ENCODE measurements around the gene RER1.

Gene RER1

GRCh38 chr1:2407166-2407990, 15.7 kb downstream of the RER1 start:
- no peak for DNase-seq (ENCODE audit: low read depth)

DNA sequence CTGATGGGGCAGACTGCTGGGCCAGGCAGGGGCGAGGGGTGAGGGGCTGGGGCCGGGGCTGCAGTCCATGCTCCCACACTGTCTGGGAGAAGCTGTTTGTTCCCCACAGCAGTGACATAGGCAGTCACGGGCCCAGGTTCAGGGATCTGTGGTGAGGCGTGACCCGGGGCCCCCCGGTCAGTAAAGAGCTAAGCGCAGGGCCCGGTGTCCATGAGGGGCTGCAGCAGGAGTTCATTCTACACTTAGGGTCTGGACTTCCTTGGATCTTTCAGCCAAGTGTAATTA, 16.3 kb downstream of the RER1 start:
- no peak for DNase-seq (ENCODE audit: low read depth)

GRCh38 chr1:2408456-2408855, 16.8 kb downstream of the RER1 start:
- DNase-seq (ENCODE audit: low read depth) = no peak

GRCh38 chr1:2408859-2409276, 17.2 kb downstream of the RER1 start:
- no peak for DNase-seq (ENCODE audit: low read depth)

DNA sequence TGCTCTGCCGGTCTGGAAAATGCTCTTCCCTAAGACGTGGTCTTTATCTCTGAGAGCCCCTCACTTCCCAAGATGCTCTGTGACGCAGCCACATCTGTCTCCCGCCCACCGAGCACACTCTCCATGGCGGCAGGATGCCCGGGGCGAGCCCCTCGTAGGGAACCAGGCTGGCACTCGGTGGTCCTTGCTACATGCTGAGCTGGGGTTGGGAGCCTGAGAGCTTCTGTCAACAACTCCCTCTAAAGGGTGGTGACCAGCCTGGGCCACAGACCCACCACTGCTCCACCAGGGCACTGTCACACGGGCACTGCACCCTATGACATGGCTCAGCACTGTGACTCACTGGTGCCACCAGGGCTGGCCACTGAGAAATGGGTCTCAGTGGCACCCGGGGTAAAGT, 18.1 kb downstream of the RER1 start:
- DNase-seq (ENCODE audit: low read depth) = no peak

- no peak for DNase-seq (ENCODE audit: low read depth)
These were observed 20.3 kb downstream of the RER1 start for GRCh38 chr1:2411801-2412394.

DNA sequence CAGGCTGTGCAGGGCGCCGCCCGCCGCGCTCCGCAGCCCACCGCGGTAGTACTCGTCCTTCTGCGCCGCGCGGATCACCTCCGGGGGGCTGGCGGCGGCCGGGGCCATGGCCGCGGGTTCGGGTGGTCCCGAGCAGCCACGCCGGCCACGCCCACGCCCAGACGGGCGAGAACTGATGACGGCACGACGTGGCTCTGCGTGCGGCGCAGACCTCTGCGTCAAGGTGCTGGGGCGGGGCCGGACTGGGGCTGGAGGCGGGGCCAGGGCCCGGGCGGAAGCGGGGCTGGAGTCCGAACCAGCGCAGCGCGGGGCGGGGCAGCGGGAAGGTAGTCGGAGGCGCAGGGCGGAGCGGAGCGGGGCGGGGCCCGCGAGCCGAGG, 20.7 kb downstream of the RER1 start, which contains the start of gene PEX10:
PEX10 (minus strand) TSS at position 170 of the 378 bp plus-strand sequence; CDS start at position 108, 62 bp downstream.
- DNase-seq (ENCODE audit: low read depth) = peak; percentile 86

GRCh38 chr1:2412773-2413494, 21.3 kb downstream of the RER1 start:
- DNase-seq (ENCODE audit: low read depth) = peak; percentile 20

DNA sequence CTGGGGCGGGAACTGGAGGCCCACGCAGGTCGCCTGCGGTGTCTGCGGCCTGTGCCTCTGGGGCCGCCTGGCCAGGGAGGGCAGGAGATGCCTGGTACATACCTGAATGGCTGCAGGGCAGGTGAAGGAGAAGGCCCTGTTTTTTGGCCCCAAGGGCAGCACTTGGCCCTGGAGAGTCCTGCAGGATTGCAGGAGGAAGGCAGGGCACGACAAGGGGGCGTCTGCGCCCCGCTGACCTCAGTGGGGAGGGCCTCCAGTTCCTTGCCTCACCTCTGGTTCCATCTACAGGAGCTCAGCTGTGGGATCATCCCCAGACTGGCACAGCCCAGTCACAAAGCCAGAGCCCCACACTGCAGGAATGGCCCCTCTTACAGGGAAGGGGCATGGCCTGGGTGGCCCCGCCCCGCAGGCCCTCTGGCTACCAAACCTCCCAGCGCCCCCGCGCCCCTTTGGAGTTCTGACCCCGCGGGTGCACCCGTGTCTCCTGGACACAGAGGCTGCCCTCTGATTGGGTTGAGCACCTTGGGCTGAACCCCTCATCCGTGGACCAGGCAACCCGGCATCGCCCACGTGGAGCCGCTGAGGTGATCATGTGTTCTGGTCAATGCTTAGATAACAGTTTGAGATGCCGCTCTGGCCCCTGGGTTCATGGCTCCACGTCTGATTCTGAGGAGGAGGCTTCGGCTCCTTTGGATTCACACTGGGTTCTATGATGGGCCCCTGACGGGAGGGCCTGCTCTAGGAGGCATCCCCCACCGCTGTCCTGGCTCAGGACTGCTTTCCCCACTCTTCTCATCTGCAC, 22.1 kb downstream of the RER1 start:
- DNase-seq (ENCODE audit: low read depth) = no peak

DNA sequence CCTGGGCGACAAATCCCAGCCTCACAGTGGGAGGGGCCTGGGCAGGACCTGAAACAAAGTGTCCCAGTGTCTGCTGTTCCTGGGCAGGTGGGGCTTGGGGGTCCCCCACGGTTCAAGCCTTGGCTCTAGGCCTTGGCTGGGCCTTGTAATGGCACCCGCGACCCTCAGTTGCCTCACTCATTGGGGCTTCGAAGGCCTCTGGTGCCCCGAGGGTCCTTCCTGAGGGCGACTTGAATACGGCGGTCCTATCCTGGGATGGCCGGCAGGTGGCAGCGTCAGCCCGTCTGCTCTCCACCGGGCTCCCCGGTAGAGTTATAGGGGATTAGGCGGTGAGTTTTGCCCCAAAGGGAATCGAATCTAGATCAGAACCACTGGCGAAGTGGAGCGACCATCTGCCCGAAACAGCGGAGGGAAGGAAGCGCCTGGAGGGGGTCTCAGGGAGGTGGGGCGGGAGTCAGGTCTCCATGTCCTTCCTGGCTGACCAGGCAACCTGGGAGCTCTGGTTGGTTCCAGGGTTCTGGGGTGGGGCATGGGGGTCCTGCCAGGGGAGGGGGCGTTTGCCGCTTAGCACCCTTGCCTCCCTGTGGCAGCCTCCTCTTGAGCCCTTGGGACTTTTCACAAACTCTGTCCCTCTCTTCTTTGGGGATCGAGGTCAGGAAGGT, 22.8 kb downstream of the RER1 start:
- peak; percentile 25 for DNase-seq (ENCODE audit: low read depth)

- no peak for DNase-seq (ENCODE audit: low read depth)
These were observed 23.7 kb downstream of the RER1 start for GRCh38 chr1:2415337-2415736.

- no peak for DNase-seq (ENCODE audit: low read depth)
These were observed 24.2 kb downstream of the RER1 start for GRCh38 chr1:2415801-2416208.

DNA sequence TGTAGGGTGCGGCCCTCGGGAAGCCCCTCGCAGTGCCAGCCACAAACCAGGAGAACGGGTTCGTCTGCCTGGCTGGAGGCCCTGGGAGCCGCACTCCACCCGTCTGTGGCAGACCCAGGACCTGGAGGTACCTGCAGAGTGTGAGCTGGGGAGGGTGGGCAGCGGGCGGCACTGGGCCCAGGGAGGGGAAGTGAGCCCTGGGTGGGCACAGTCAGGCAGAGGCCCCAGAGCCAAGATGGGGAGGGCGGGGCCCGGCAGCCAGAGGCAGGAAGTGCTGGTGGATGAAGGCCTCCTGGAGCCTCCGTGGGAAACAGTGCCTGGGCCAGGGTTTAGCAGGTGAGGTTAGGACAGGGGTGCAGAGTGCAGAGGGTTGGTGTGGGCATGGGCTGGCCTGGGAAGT, 24.8 kb downstream of the RER1 start:
- DNase-seq (ENCODE audit: low read depth) = no peak

GRCh38 chr1:2417083-2417832, 25.6 kb downstream of the RER1 start:
- no peak for DNase-seq (ENCODE audit: low read depth)

- no peak for DNase-seq (ENCODE audit: low read depth)
These were observed 26.2 kb downstream of the RER1 start for GRCh38 chr1:2417833-2418225.

GRCh38 chr1:2418791-2419320, 27.2 kb downstream of the RER1 start:
- DNase-seq (ENCODE audit: low read depth) = no peak

DNA sequence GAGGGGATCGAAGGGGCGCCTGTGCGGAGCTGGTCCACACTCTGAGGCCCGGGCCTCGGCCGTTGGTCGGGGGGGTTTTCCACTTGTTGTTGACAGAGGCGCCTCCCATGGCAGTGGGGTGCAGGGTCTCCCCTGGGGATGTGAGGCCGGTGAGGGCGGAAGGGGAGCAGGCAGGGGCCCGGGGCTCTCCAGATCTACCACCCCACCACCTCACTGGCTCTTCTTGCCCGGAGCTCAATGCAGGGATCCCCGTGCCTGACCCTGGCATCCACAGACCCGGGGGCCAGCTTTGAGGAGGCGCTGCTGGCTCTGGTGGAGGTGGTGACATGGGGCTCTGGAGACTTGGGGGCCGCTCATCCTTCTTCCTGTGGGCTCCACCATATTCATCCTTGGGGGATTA, 27.8 kb downstream of the RER1 start:
- no peak for DNase-seq (ENCODE audit: low read depth)

GRCh38 chr1:2422523-2422922, 30.9 kb downstream of the RER1 start:
- no peak for DNase-seq (ENCODE audit: low read depth)

GRCh38 chr1:2425892-2426291, 34.3 kb downstream of the RER1 start:
- DNase-seq (ENCODE audit: low read depth) = no peak

- DNase-seq (ENCODE audit: low read depth) = no peak
These were observed 34.9 kb downstream of the RER1 start for GRCh38 chr1:2426540-2426939.

- DNase-seq (ENCODE audit: low read depth) = no peak
These were observed 35.4 kb downstream of the RER1 start for GRCh38 chr1:2427051-2427450.
